HepG2 (cell line): ENCODE data around the gene EFNA2. TPM values are rescaled to one million over a fixed set of nuclear protein-coding genes. Genes with fewer than 3 reads are reported as not detected.

Source experiments
- ATAC-seq: fragments of 200-7000 bp; cut with Tn5 transposase; 3 replicates; pipeline ENCODE4 v1.9.1; 2020; ENCODE audit warnings: mild to moderate bottlenecking, moderate library complexity
- BruUV-seq: library from RNA; stranded (reverse); fragments of 400-500 nt; replicated peaks from 2 replicates; lab custom pipeline; 2021; lab: Mats Ljungman, UMichigan
- CTCF ChIA-PET: fragments of 300-600 bp; formaldehyde crosslinking; extraction: SDS; loops from one replicate; lab custom pipeline; 2021; ENCODE audit warnings: low total read pairs, inconsistent platforms, low intra/inter-chr PET ratio; lab: Yijun Ruan, JAX
- POLR2A ChIA-PET: fragments of 350-600 bp; sonication (Branson Sonifier 250); formaldehyde crosslinking; loops from one replicate; lab custom pipeline; 2020; ENCODE audit warnings: antibody characterized with exemption, inconsistent platforms; lab: Yijun Ruan, JAX
- DNase-seq: peaks from one replicate; pipeline ENCODE4 v3.0.0-alpha.2; 2015; ENCODE audit warnings: low spot score
- FAIRE-seq: peaks from 3 replicates; lab custom pipeline; 2011; peaks lifted over from hg19 to GRCh38; lab: Jason Lieb, UNC
- H2AFZ ChIP-seq: one replicate; pipeline ENCODE4 v1.6.1; 2011; ENCODE audit warnings: low read length, inconsistent platforms
- H3K27ac ChIP-seq: fragments of 300-600 bp; 3 replicates; pipeline ENCODE4 v1.8.0; 2011; ENCODE audit warnings: mixed run types, mild to moderate bottlenecking, mixed read lengths, low read length, inconsistent platforms; ENCODE audit not compliant: insufficient read depth; ENCODE audit errors: extremely low read length
- H3K27me3 ChIP-seq, 2 experiments: fragments of 200-600 bp in 1 of 2; 2 replicates in 1 of 2; 3 replicates in 1 of 2; pipeline versions ENCODE4 v1.6.0 to v1.8.0; 2011; ENCODE audit warnings: low read length in 2 of 2, mild to moderate bottlenecking in 2 of 2, moderate library complexity in 2 of 2, inconsistent platforms in 1 of 2; ENCODE audit not compliant: insufficient read depth in 2 of 2, control insufficient read depth in 1 of 2
- H3K36me3 ChIP-seq, 2 experiments: fragments of 200-600 bp in 1 of 2; replicated peaks in 1 of 2; 2 replicates in 1 of 2; 3 replicates in 1 of 2; pipeline versions ENCODE4 v1.5.1 to v1.8.0; 2011; ENCODE audit warnings: low read length in 2 of 2, inconsistent platforms in 1 of 2; ENCODE audit not compliant: insufficient read depth in 2 of 2, control insufficient read depth in 1 of 2
- H3K4me1 ChIP-seq: 2 replicates; pipeline ENCODE4 v1.5.1; 2012; ENCODE audit warnings: low read length, inconsistent platforms; ENCODE audit not compliant: insufficient read depth
- H3K4me2 ChIP-seq: 2 replicates; pipeline ENCODE4 v1.6.0; 2011; ENCODE audit warnings: low read depth, low read length, inconsistent platforms
- H3K4me3 ChIP-seq, 3 experiments: fragments of 200-600 bp in 1 of 3; sonication (generic), shearing (Covaris generic) in 1 of 3; replicated peaks in 1 of 3; 2 replicates each; pipeline ENCODE4 v1.5.1; 2011 to 2016; ENCODE audit warnings: low read length in 3 of 3, inconsistent platforms in 2 of 3, low read depth in 2 of 3, mild to moderate bottlenecking in 2 of 3, control low read depth in 1 of 3, mixed read lengths in 1 of 3; ENCODE audit not compliant: insufficient read depth in 1 of 3
- H3K79me2 ChIP-seq: one replicate; pipeline ENCODE4 v1.6.1; 2011; ENCODE audit warnings: low read length, inconsistent platforms; ENCODE audit not compliant: insufficient read depth
- H3K9ac ChIP-seq: 2 replicates; pipeline ENCODE4 v1.6.0; 2011; ENCODE audit warnings: mild to moderate bottlenecking, low read depth, low read length, inconsistent platforms; ENCODE audit not compliant: insufficient read depth
- H3K9me3 ChIP-seq: 2 replicates; pipeline ENCODE4 v1.5.1; 2012; ENCODE audit warnings: mild to moderate bottlenecking, low read length
- H4K20me1 ChIP-seq: 2 replicates; pipeline ENCODE4 v1.6.0; 2011; ENCODE audit warnings: inconsistent platforms, mild to moderate bottlenecking, low read length, moderate library complexity; ENCODE audit not compliant: insufficient read depth
- CENPX ChIP-seq: sonication (generic); formaldehyde crosslinking; IDR thresholded peaks from 2 replicates; pipeline ENCODE4 v1.9.0; 2021; ENCODE audit warnings: mild to moderate bottlenecking, missing genetic modification reagents, moderate library complexity
- FOSL1 ChIP-seq: sonication (generic); formaldehyde crosslinking; IDR thresholded peaks from 2 replicates; pipeline ENCODE4 v1.9.0; 2021; ENCODE audit warnings: missing genetic modification reagents, borderline replicate concordance
- GATAD2A ChIP-seq: IDR thresholded peaks from 2 replicates; pipeline ENCODE4 v1.6.1; 2016
- GMEB2 ChIP-seq: IDR thresholded peaks from 2 replicates; pipeline ENCODE4 v1.6.1; 2016; ENCODE audit warnings: missing biosample characterization, missing genetic modification reagents, low read depth
- HIVEP1 ChIP-seq: sonication (generic); formaldehyde crosslinking; IDR thresholded peaks from 2 replicates; pipeline ENCODE4 v1.4.0; 2020; ENCODE audit warnings: mild to moderate bottlenecking, missing genetic modification reagents
- MEF2D ChIP-seq: sonication (generic); formaldehyde crosslinking; IDR thresholded peaks from 2 replicates; pipeline ENCODE4 v1.5.1; 2020; ENCODE audit warnings: mild to moderate bottlenecking, missing genetic modification reagents
- PHB2 ChIP-seq: fragments of 450-650 bp; IDR thresholded peaks from 2 replicates; pipeline ENCODE4 v1.6.1; 2018; ENCODE audit not compliant: partially characterized antibody
- POGZ ChIP-seq: sonication (generic); formaldehyde crosslinking; IDR thresholded peaks from 2 replicates; pipeline ENCODE4 v1.4.0; 2020; ENCODE audit warnings: mild to moderate bottlenecking, missing genetic modification reagents
- PPARG ChIP-seq: conservative IDR thresholded peaks from 2 replicates; pipeline ENCODE4 v1.6.1; 2016; ENCODE audit warnings: missing biosample characterization, missing genetic modification reagents
- SAFB2 ChIP-seq: sonication (generic); formaldehyde crosslinking; IDR thresholded peaks from 2 replicates; pipeline ENCODE4 v1.5.1; 2020; ENCODE audit warnings: missing genetic modification reagents, low read depth, mild to moderate bottlenecking, borderline replicate concordance
- SMAD9 ChIP-seq: sonication (generic); formaldehyde crosslinking; IDR thresholded peaks from 2 replicates; pipeline ENCODE4 v1.5.1; 2020; ENCODE audit warnings: mild to moderate bottlenecking, missing genetic modification reagents
- ZC3H13 ChIP-seq: sonication (generic); formaldehyde crosslinking; IDR thresholded peaks from 2 replicates; pipeline ENCODE4 v1.8.1; 2023; ENCODE audit warnings: mild to moderate bottlenecking, missing genetic modification reagents, moderate library complexity
- ZNF207 ChIP-seq: fragments of 450-650 bp; IDR thresholded peaks from 2 replicates; pipeline ENCODE4 v1.6.1; 2016; ENCODE audit warnings: antibody characterized with exemption, borderline replicate concordance
- ZNF280B ChIP-seq: sonication (generic); formaldehyde crosslinking; IDR thresholded peaks from 2 replicates; pipeline ENCODE4 v1.5.0; 2020; ENCODE audit warnings: missing genetic modification reagents, mild to moderate bottlenecking, borderline replicate concordance
- ZNF329 ChIP-seq: sonication (generic); formaldehyde crosslinking; IDR thresholded peaks from 2 replicates; pipeline ENCODE4 v1.9.0; 2021; ENCODE audit warnings: low read depth, mild to moderate bottlenecking, missing genetic modification reagents
- ZSCAN31 ChIP-seq: sonication (generic); formaldehyde crosslinking; IDR thresholded peaks from 2 replicates; pipeline ENCODE4 v1.5.0; 2020; ENCODE audit warnings: low read depth, mild to moderate bottlenecking, missing genetic modification reagents
- WGBS: methylation state at CpG from one replicate; pipeline ENCODE4 v1.1.6; 2017; ENCODE audit warnings: low lambda C conversion rate; 5-methylcytosine and 5-hydroxymethylcytosine counted together
- in situ Hi-C: cut with HindIII; loops from 2 replicates; pipeline ENCODE4 v1.10.0; 2017; ENCODE audit warnings: low pct_unique_long_range_greater_than_20kb; ENCODE audit not compliant: extremely low pct_ligation_motif_present
- intact Hi-C: fragments of 100-400 bp; cut with micrococcal nuclease; formaldehyde crosslinking; loops from one replicate; pipeline ENCODE4 v1.10.0; 2022; ENCODE audit not compliant: unreplicated experiment
- polyA plus RNA-seq, 8 experiments: library from polyadenylated mRNA; depleted of rRNA in 3 of 8; stranded (reverse) in 7 of 8; unstranded in 1 of 8; fragments of >200 nt; fragmentation: Illumina TruSeq in 4 of 8; extraction: Trizol in 4 of 8; gene quantifications; 2 replicates each; pipeline versions ENCODE4 v1.2.1 to v1.2.3, GENCODE V29; 2011 to 2016; ENCODE audit warnings: low read depth in 4 of 8, missing spikeins in 1 of 8, mixed read lengths in 1 of 8; ENCODE audit not compliant: insufficient read depth in 1 of 8
- total RNA-seq, 5 experiments: library from RNA; depleted of rRNA; stranded (reverse); fragments of >200 nt; fragmentation: Illumina TruSeq; extraction: Trizol; gene quantifications; 2 replicates each; pipeline ENCODE4 v1.2.3, GENCODE V29; 2016; ENCODE audit warnings: low read depth in 1 of 5
- TF ChIP-seq, protein P1 (sequence below): sonication (generic); IDR thresholded peaks from 2 replicates; pipeline ENCODE4 v1.6.1; 2016; ENCODE audit warnings: low read depth, borderline replicate concordance
- TF ChIP-seq, protein P2 (sequence below): sonication (generic); formaldehyde crosslinking; IDR thresholded peaks from 2 replicates; pipeline ENCODE4 v1.5.1; 2020; ENCODE audit warnings: mild to moderate bottlenecking, moderate library complexity, missing genetic modification reagents

EFNA2 gene
- total and polyA plus RNA-seq, 2 of the 13 experiments (the other 11 are each of a cell fraction or from before 2014, with no cell fraction given) = 6.0 to 9.9 TPM

- Histone ChIP-seq H4K20me1 (peaks cover 6% of the 10 kb centered on the region; the same call in 1 of the 2 replicates), H3K27ac (peak overlapping the region; percentile 96), H3K27me3 (no peaks in the 10 kb centered on the region), H3K4me3 (peak overlapping the region; percentile 41 to 80 (median 52); a peak in 5 of 6 replicates), H3K4me1 (peaks cover 63% of the 10 kb centered on the region), H3K4me2 (peak overlapping the region; percentile 81), H3K9ac (peak overlapping the region; percentile 69), H2AFZ (no peak overlapping the region), H3K9me3 (no peaks in the 10 kb centered on the region), H3K79me2 (peaks cover 25% of the 10 kb centered on the region), H3K36me3 (peaks cover 0 to 2% of the 10 kb centered on the region in 2 experiments; a peak in 1 of 5 replicates)
- DNase-seq (peak; percentile 65), ATAC-seq (peak; percentile 13), FAIRE-seq (peak; percentile 21)
- in situ Hi-C loops (no loop called here), intact Hi-C loops (loop anchor here (1.0 kb wide), 1 partner anchor 21 kb away; no protein-coding TSS in a partner anchor)
- ChIA-PET POLR2A (interaction anchor here (1.7 to 10.1 kb wide), 8 partner anchors 8 to 128 kb away, joined by 5 to 469 read pairs (median 33); partner anchors contain the start of genes CIRBP and FAM174C), CTCF (interaction anchor here (3.3 kb wide), 1 partner anchor 21 kb away, joined by 60 read pairs; no protein-coding TSS in a partner anchor)
- BruUV-seq = no TSS peak
- 0% methylated on average over 6 of the region's 26 CpGs for WGBS
- peak; percentile 22; the same call in 1 of the 2 replicates for TF ChIP-seq ZC3H13
- 0 out of 2 replicates have a peak, but pooled peaks have one; percentile 14 for TF ChIP-seq SAFB2 (CRISPR knock-in tag)
- TF ChIP-seq, protein P1, sequence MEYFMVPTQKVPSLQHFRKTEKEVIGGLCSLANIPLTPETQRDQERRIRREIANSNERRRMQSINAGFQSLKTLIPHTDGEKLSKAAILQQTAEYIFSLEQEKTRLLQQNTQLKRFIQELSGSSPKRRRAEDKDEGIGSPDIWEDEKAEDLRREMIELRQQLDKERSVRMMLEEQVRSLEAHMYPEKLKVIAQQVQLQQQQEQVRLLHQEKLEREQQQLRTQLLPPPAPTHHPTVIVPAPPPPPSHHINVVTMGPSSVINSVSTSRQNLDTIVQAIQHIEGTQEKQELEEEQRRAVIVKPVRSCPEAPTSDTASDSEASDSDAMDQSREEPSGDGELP = peak; percentile 76; the same call in 1 of the 2 replicates
- 0 out of 2 replicates have a peak, but pooled peaks have one; percentile 58 for TF ChIP-seq ZNF329
- TF ChIP-seq CENPX (CRISPR knock-in tag) = no peak
- TF ChIP-seq GATAD2A (CRISPR knock-in tag) = peak; percentile 59; the same call in 1 of the 2 replicates
- TF ChIP-seq, protein P2, sequence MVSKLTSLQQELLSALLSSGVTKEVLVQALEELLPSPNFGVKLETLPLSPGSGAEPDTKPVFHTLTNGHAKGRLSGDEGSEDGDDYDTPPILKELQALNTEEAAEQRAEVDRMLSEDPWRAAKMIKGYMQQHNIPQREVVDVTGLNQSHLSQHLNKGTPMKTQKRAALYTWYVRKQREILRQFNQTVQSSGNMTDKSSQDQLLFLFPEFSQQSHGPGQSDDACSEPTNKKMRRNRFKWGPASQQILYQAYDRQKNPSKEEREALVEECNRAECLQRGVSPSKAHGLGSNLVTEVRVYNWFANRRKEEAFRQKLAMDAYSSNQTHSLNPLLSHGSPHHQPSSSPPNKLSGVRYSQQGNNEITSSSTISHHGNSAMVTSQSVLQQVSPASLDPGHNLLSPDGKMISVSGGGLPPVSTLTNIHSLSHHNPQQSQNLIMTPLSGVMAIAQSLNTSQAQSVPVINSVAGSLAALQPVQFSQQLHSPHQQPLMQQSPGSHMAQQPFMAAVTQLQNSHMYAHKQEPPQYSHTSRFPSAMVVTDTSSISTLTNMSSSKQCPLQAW (CRISPR knock-in tag) = no peak
- no peak for TF ChIP-seq SMAD9 (CRISPR knock-in tag)
- TF ChIP-seq PPARG = peak; percentile 71; the same call in 1 of the 2 replicates
- no peak for TF ChIP-seq ZNF280B
- no peak for TF ChIP-seq ZSCAN31 (CRISPR knock-in tag)
- no peak for TF ChIP-seq POGZ (CRISPR knock-in tag)
- TF ChIP-seq ZNF207 = no peak
- no peak for TF ChIP-seq MEF2D
- no peak for TF ChIP-seq FOSL1
- TF ChIP-seq PHB2 = no peak
- TF ChIP-seq HIVEP1 (CRISPR knock-in tag) = peak; percentile 65
- no peak for TF ChIP-seq GMEB2 (CRISPR knock-in tag)
Measured at GRCh38 chr19:1245494-1246264, 40.0 kb upstream of the EFNA2 start.
